Measurements from ENCODE around the gene HINFP. TPM values are rescaled to one million over a fixed set of nuclear protein-coding genes. Genes with fewer than 3 reads are reported as not detected.
"Not testable (repeated sequence)": the region's sequence is repeated elsewhere in the genome, so short reads cannot be mapped to it uniquely, and the experiment has no call there.

Gene HINFP
- total RNA-seq, 1 donor from 2014 or later: 58.1 TPM

DNA sequence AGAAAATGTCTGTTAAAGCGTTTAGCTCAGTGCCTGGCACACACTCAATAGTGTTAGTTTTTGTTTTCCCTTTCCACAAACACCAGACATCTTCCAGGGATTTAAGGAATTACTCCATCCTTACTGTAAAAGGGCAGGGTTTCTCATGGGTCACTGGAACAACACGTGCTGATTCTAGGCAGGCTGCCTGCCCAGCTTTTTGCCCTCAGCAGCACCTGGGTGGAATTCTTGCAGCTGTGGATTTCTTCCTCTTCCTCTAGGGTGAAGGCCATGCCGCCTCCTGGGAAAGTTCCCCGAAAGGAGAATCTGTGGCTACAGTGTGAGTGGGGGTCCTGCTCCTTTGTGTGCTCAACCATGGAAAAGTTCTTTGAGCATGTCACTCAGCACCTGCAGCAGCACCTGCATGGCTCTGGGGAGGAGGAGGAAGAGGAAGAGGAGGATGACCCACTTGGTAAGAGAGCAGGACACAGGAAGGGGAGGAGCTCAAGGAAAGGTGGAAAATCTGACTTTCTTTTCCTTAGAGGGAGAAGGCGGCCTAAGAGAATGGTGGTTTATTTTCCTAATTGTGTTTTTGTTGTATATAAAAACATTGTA is 5.4 kb downstream of the HINFP start:
- no peaks in the 10 kb centered on the region for H3K36me3 Mint-ChIP-seq (ENCODE audit: unreplicated experiment)

DNA sequence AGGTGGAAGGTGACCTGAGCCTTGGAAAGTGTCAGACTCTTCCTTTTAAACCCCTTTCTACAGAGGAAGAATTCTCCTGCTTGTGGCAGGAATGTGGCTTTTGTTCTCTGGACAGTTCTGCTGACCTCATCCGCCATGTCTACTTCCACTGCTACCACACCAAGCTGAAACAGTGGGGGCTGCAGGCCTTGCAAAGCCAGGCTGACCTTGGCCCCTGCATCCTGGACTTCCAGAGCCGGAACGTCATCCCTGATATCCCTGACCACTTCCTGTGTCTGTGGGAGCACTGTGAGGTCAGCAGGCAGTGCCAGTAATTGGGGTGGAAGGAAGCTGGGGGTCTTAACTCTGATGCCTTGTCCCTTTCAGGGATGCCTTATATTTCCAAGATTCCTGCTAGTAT is 9.3 kb downstream of the HINFP start:
- no peak for DNase-seq
- Mint-ChIP-seq H3K27ac (ENCODE audit: unreplicated experiment) (no peak overlapping the region), H3K36me3 (ENCODE audit: unreplicated experiment) (no peaks in the 10 kb centered on the region), H3K9me3 (ENCODE audit: unreplicated experiment) (no peaks in the 10 kb centered on the region), H3K4me3 (ENCODE audit: unreplicated experiment) (no peak overlapping the region), H3K4me1 (ENCODE audit: low read depth, unreplicated experiment) (no peaks in the 10 kb centered on the region), H3K27me3 (ENCODE audit: unreplicated experiment) (no peaks in the 10 kb centered on the region)
- TF ChIP-seq, protein P1, sequence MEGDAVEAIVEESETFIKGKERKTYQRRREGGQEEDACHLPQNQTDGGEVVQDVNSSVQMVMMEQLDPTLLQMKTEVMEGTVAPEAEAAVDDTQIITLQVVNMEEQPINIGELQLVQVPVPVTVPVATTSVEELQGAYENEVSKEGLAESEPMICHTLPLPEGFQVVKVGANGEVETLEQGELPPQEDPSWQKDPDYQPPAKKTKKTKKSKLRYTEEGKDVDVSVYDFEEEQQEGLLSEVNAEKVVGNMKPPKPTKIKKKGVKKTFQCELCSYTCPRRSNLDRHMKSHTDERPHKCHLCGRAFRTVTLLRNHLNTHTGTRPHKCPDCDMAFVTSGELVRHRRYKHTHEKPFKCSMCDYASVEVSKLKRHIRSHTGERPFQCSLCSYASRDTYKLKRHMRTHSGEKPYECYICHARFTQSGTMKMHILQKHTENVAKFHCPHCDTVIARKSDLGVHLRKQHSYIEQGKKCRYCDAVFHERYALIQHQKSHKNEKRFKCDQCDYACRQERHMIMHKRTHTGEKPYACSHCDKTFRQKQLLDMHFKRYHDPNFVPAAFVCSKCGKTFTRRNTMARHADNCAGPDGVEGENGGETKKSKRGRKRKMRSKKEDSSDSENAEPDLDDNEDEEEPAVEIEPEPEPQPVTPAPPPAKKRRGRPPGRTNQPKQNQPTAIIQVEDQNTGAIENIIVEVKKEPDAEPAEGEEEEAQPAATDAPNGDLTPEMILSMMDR (IDR thresholded peaks at IDR 0.05; ENCODE audit: partially characterized antibody, unreplicated experiment): no peak

More for the DNA sequence above, 5.4 kb downstream of the HINFP start:
- Mint-ChIP-seq H3K9me3 (ENCODE audit: unreplicated experiment) (no peaks in the 10 kb centered on the region), H3K4me3 (ENCODE audit: unreplicated experiment) (no peak overlapping the region), H3K27ac (ENCODE audit: unreplicated experiment) (no peak overlapping the region), H3K4me1 (ENCODE audit: low read depth, unreplicated experiment) (peaks cover 9% of the 10 kb centered on the region), H3K27me3 (ENCODE audit: unreplicated experiment) (no peaks in the 10 kb centered on the region)
- DNase-seq: no peak
- TF ChIP-seq, protein P1 (IDR thresholded peaks at IDR 0.05; ENCODE audit: partially characterized antibody, unreplicated experiment): no peak

DNA sequence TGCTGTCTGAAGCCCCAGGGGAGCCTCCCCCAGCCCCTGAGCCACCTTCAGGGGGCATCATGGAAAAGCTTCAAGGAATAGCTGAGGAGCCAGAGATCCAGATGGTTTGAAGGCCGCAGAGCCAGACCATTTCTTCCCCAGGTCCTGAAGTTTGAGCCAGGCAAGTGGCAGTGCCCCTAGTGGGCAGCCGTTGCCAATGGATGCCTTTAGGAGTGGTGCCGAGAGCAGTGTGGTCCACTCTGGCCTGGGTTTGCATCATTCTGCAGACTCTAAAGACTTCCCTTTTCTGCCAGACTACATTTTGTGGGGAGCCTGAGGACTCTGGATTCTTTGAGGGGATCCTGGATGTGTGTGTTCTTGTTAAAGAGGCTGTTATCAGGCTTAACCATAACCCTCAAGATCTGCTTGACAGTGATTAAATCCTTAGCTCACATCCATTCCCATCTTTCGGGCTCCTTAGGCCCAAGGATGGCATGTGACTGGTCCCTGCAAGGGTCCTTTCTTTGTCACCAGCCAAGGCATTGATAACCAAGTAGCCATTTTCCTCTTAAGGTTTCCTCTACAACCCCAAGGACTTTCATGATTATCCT is 13.1 kb downstream of the HINFP start:
- Mint-ChIP-seq H3K27me3 (ENCODE audit: unreplicated experiment) (no peaks in the 10 kb centered on the region), H3K36me3 (ENCODE audit: unreplicated experiment) (no peaks in the 10 kb centered on the region)

DNA sequence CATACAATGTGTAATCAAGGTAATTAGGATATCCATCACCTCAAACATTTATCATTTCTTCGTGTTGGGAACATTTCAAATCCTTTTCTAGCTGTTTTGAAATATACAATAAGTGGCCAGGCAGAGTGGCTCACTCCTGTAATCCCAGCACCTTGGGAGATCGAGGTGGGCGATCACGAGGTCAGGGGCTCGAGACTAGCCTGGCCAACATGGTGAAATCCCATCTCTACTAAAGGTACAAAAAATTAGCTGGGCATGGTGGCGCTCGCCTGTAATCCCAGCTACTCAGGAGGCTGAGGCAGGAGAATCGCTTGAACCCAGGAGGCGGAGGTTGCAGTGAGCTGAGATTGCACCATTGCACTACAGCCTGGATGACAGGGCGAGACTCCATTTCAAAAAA is 17.9 kb downstream of the HINFP start:
- H3K36me3 Mint-ChIP-seq (ENCODE audit: unreplicated experiment); DNase-seq; H3K27ac Mint-ChIP-seq (ENCODE audit: unreplicated experiment); H3K4me3 Mint-ChIP-seq (ENCODE audit: unreplicated experiment); H3K9me3 Mint-ChIP-seq (ENCODE audit: unreplicated experiment); H3K4me1 Mint-ChIP-seq (ENCODE audit: low read depth, unreplicated experiment); H3K27me3 Mint-ChIP-seq (ENCODE audit: unreplicated experiment): not testable (repeated sequence)

More for the DNA sequence above, 13.1 kb downstream of the HINFP start:
- Mint-ChIP-seq H3K4me1 (ENCODE audit: low read depth, unreplicated experiment) (no peaks in the 10 kb centered on the region), H3K9me3 (ENCODE audit: unreplicated experiment) (no peaks in the 10 kb centered on the region), H3K27ac (ENCODE audit: unreplicated experiment) (no peak overlapping the region), H3K4me3 (ENCODE audit: unreplicated experiment) (no peak overlapping the region)
- TF ChIP-seq, protein P1 (IDR thresholded peaks at IDR 0.05; ENCODE audit: partially characterized antibody, unreplicated experiment): peak; percentile 51
- DNase-seq: no peak

DNA sequence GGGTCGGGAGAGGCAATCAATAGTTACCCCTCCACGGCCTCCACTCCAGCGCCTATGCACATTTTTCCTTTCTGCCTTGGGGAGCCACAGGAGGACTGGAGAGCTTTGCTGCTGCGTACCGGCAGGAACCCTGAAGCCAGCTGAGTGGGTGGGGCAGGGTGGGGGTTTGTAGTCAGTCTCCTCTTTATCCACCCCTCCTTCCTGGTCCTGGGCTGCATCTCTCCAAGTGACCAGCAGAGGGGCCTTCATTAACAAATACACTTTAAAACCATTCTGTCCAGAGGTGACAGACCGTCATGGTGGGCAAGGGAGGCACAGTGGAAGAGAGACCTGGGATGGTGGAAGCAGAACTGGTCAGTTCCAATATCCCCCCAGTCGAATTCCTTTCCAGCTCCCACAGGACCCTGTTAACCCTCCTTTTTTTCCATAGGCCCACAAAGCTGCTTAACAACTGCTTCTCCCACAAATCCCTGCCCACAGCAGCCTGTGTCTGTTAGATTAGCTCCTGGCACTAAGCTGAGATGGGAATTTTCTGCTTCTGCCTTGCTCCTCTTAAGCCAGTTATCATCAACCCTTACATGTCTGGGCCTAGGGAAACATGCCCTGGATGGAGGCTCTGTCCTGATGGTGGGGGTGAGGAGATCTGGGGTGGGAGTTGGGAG is 23.6 kb downstream of the HINFP start:
- H3K27me3 Mint-ChIP-seq (ENCODE audit: unreplicated experiment): peaks cover 7% of the 10 kb centered on the region
- peaks cover 6% of the 10 kb centered on the region for H3K36me3 Mint-ChIP-seq (ENCODE audit: unreplicated experiment)
- H3K27ac Mint-ChIP-seq (ENCODE audit: unreplicated experiment): no peak overlapping the region
- H3K9me3 Mint-ChIP-seq (ENCODE audit: unreplicated experiment): peaks cover 6% of the 10 kb centered on the region
- DNase-seq: peak; percentile 76
- TF ChIP-seq, protein P1 (IDR thresholded peaks at IDR 0.05; ENCODE audit: partially characterized antibody, unreplicated experiment): peak; percentile 77
- peaks cover 15% of the 10 kb centered on the region for H3K4me1 Mint-ChIP-seq (ENCODE audit: low read depth, unreplicated experiment)
- no peak overlapping the region for H3K4me3 Mint-ChIP-seq (ENCODE audit: unreplicated experiment)
